DND-41 (cell line): ENCODE data around the gene CHRNA1.

ENCODE experiments used
- CTCF ChIP-seq: IDR thresholded peaks from 2 replicates; pipeline ENCODE4 v1.5.1; 2012; ENCODE audit warnings: borderline replicate concordance, low read length, moderate library complexity, mild to moderate bottlenecking; ENCODE audit not compliant: poor library complexity, severe bottlenecking; ENCODE audit errors: extremely low read depth
- EZH2 ChIP-seq: IDR thresholded peaks from 3 replicates; pipeline ENCODE4 v1.6.1; 2012; ENCODE audit warnings: borderline replicate concordance, low read depth, mild to moderate bottlenecking, moderate library complexity, low read length, inconsistent platforms; ENCODE audit not compliant: severe bottlenecking

- TF ChIP-seq CTCF (no peak), EZH2 (no peak)
Observed at GRCh38 chr2:174787487-174788205, 23.4 kb upstream of the CHRNA1 start.
